Measurements from ENCODE around the gene NUB1.
A peak's percentile ranks its signal among the peaks of the same experiment; 100 is the strongest.

NUB1 gene

DNA sequence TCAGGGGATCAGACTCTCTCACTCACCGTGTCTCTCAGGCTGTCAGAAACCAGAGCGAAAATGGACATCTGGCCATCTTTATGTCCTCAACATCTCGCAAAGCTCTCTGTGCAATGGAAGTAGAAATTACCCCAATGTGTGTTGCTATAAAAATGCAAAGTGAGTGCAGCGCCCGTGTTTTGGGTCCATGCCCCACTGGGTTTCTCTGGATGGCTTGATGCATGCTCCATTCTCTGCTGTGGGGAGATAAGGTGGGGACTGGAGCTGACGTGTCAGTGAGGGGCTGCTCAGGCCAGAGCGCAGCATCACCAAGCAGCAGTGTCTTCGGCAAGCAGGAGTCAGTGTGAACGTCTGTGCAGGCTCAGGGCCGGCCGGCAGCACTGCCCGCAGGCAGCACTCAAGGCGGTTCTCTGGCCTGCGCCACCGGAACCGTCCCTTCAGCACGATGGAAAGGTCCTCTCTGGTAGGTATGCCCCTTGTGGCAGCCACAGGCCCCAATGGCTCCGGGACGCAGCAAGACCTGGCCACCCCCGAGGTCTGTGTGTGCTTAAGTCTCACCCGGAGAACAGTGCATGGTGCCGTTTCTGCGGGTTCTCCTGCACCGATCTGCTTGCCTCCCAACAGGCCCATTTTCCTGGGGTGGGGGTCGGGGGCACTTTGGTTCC is 38.1 kb downstream of the NUB1 start:
- no peak for DNase-seq

DNA sequence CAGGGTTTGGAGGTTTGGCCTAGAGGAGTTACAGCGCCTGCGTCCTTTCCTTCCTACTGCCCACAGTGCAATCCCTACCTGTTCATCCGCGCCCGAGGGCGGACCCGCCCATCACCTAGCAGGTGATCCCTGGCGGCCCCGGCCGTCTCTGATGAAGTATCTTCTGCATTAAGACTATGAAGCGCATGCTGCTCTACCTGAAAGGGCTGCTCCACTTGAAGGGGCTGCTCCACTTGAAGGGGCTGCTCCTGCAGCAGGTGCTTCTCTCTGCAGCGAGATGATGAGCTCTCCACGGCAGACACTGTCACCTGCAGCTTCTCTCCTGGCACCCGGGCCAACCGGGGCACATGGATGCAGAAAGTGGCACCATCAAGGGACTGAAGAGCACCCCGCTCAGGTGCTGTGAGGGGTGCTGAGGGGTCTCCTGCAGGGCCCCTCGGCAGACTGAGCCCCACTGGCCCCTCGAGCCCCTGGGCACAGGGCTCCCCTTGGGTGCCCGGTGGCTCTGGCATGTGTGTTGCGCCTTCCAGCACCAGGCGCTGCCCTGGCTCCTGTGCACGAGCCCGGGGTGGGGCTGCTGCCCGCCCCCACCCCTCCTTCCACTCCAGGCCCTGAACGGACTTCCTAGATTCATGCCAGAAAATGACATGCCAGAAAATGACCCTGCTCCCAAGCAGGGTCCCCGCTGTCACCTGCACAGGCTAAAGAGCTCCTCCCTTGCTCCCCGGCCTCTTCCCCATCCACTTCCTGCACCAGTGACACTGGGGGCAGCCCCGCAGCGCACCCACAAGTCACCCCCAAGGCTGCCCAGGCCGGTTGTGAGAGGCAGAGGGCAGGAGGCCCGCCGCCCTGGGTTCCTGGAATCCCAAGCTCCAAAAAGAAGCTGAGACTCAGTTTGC is 38.8 kb downstream of the NUB1 start:
- DNase-seq = no peak

DNA sequence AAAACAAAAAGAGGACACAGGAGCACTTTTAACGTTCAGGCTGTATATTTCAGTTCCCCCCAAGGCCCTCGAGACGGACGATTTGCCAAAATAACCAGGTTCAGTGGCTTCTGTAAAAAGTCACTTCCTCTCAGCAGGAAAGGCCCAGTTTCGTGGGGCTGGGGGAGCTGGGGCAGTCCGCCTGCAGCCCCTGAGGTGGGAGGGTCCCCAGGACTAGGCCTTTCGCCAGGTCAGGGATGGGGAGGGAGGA is 39.4 kb downstream of the NUB1 start:
- DNase-seq = no peak

DNA sequence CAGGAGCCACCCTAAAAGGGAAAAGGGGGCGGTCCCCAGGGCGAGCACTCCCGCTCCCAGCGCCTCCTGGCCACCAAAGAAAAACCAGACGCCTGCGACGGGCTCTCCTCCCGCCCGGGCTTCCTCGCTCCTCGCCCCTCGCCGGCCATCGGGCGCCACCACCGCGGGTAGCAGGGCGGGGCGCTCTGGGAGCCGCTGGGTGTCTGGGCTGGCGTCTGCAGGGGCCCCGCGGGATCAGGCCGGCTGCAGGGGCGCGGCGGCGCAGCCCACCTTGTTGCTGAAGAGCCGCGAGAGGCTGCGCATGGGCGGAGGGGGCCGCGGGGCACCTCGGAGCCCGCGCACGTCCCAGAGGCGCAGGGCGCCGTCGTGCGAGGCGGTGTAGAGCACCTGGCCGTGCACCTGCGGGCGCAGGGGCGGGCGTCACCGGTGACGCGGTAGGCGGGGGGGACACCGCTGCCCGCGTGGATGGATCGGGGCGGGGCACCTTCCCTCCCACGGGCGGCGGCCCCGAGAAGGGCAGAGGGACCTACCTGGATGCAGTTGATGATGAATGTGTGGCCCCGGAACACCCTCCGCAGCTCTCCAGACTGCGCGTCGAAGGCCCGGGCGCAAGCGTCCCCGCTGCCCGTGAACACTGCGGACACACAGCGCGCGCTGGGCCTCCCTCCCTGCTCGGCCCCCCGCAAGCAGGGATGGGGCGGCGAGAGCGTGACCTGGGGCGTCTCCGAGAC is 39.9 kb downstream of the NUB1 start:
- DNase-seq = no peak

DNA sequence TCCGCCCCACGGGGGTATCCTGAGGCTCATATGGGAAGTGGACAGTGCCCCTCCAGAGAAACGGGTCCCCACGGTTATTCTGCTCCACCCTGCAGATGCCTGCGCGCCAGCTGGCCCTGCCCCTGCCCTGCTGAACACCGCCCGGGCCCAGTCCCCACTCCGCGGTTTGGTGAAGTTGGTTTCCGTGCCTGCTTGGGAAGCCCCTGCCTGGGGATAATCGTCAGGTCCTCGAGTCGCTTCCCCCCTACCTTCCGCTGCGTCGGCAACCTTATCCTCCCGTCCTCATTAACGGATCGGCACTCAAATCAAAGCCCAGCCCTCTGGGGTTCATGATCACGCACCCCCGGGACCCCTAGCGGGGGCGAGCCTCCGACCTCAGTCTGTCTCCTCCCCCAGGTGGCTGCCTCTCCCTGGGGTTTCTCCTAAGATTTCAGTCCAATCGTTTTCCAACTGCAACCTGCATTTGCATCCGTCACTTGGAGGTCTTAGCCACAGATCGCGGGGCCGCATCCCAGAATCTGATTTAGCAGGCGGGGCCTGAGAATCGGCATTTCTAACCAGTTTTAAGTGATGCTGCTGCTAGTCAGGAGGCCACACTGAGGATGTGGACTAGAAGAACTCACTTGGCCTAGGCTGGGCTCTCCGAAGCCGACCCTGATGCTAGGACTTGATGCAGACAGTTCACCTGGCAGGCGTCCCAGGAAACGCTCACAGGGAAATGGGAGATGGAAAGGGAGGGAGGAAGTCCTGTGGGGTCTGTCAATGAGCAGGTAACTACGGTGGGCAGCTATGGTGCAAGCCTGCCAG is 40.7 kb downstream of the NUB1 start:
- no peak for DNase-seq

DNA sequence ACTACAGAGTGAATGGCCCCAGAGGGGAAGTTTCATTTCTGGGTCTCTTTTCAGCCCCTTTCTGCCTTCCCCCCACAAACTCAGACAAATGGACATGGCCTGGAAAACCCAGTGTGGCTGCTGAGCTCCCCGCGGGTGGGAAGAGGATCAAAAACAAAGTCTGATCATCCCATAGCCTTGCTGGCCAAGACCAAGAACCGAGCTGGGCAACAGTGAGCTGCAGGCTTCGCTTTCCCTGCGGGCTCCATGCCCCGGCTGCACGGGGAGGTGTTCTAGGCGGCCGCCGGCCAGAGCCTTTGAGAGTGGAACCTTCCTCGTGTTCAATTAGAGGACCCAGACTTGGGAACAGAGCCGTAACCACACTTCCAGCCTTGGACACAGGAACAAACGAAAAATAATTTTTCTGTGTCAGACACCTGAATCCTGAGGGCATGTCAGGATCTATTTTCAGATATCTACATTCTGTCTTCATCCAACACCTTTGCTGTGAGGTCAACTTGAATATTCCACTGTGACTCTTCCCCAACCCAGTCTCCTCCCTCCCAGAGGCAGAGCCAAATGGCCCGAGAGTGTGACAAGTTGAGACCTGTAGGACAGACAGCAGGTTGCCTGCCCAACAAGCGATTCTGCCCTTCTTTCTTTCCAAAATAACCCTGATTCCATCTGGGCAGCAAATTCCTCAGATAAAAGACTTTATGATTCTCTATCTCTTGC is 42.2 kb downstream of the NUB1 start:
- DNase-seq = peak in 1 of 2 experiments; percentile 48

DNA sequence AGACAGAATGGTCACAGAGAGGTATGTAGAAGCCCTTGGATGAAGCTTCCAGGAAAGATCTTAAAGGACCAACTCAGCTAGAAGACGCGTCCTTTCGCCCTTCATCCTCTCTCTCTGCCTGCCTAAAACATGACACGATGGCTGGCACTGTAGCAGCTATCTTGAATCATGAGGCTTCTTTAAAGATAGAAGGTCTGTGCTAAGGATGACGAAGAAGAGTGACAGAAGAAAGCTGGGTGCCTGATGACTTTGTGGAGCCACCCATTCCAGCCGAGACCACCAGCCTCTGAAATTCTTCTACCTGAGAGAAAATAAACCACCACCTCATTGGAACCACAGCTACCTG is 42.7 kb downstream of the NUB1 start:
- DNase-seq = no peak

DNA sequence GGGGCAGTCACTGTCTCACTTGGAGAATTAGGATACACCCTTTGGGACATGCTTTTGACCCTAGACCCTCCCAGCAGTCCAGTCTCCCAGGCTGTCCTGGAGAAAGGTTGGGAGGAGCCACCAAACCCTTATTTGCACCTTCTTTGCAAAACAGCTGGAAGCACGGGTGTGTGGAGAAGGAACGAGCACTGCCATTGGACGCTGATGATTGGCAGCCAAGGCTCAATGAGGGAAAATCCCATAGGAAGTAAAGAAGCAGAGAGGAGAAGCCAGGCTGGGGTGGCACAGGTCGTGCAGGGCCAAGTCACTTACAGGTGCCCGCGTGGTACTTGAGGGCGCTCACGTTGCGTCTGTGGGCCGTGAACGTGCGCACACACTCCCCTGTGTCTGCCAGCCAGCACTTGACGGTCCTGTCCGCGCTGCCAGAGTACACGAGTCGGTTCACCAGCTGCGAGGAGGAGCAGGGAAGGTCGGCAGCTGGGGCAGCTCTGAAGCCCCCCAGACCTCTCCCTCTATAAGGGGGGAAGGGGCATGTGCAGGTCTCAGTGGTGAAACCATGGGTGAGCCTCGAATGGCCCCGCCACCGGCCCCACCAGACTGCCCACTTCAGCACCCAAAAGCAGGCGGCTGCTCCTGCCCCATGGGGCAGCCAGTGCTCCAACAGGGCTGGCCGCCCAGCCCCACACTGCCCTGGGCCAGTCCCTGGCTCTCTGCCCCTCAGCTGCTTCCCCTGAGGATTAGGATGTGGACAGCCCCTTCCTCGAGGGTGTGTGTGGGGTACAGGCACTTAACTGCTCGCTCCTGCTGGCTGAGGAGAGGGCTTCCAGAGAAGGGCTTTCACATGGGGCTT is 43.4 kb downstream of the NUB1 start:
- DNase-seq = no peak

DNA sequence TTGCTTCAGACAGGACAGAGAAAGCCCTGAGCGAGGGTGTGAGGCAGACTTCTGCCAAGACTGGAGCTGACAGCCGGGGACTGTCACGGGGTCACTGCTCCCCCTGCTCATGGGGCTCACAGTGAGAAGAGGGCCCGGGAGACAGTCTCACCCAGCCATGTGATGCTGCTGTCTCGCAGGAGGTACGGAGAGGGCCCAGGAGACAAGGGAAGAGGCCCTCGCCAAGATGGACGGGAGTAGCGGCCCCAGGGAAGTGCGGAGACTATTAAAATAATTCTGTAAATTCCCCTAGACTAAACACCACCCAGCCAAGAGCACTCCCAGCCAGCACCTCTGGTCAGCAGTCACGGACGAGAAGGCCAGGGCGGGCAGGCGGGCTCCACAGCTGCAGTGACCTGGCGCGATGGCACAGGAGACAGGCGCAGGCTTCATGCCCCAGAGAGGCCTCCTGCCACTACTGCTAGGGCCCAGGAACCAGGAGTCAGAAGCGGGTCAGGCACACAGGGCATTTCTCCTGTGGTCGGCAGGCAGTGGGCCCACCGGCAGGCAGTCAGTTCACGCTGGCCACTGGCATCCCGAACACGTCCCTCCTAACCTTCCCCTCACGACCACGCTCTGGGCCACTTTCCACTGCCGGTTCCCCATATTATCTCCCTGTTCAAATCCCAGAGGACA is 44.2 kb downstream of the NUB1 start:
- DNase-seq = no peak

DNA sequence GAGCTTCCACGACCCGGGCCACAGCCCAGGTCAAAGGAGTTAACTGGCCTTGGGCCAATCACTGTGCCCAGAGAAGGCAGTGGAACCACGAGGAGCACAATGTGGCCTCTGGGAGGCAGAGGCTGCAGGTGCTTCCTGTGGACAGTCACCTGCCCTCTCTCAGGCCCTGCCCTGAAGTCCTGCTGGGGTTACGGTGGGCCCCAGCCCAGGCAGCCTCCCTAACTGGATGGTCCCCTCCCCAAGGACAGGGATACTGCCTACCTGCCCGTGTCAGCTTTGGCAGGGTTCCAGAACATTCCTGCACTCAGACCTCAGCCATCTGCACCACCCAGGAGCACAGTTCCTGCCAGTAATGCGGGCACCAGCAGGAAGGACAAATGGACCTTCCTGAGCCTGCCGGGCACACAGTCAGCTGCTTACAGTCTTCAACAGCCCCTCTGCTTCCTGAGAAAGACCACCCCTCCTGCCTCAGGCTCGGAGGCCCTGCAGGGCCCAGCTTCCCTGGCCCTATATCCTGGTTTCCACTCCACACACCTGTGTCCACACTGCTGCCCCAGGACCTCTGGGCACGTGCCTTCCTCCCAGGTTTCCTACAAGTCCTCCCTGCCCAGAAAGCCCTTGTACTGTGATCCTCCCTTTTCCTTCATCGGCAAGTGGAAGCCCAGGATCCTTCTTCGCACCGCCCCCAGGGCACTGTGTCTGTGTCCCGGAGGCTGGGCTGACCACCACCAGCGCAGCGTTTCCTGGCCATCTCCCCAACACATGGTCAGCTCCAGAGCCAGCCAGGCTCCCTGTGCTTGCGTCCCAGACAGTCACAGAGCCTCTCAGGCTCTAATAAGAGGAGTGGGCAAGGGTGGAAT is 44.9 kb downstream of the NUB1 start:
- DNase-seq = peak in 1 of 2 experiments; percentile 2

DNA sequence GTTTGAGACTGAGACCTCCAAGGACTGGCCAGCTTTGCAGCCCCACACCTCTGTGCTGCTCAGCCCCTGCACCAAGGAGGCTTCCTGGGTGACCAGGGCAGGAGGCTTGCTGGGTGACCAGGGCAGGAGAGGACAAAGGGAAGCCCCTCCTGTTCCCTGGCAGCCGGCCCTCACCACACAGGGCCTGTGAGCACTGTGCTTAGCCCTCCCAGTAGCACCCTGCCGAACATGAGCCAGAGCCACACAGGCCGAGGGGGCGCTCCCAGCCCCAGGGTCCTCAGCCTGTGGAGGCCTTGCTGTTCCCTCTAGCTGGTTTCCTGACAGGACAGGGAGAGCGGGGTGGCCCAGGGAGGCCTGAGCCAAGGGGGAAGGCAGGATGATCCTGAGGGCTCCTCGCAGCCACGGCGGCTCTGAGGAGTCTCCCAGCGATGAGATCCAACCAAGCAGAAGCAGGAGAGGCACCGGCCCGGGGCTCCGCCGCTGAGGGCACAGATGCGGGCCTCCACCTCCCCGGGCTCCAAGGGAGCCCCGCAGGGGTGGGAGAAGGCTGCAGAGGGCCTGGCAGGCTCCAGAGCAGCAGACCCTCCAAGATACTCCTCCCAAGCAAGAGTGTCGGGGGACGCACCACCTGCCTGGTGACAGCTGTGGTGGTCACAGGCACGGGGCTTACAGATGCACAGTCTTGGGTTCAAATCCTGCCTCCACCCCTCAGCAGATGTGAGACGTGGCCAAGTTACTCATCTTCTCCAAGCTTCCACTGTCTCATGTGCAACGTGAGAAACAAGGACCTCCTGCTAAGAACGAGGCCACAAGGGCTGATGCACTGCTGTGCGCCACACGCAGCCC is 45.8 kb downstream of the NUB1 start:
- no peak for DNase-seq

DNA sequence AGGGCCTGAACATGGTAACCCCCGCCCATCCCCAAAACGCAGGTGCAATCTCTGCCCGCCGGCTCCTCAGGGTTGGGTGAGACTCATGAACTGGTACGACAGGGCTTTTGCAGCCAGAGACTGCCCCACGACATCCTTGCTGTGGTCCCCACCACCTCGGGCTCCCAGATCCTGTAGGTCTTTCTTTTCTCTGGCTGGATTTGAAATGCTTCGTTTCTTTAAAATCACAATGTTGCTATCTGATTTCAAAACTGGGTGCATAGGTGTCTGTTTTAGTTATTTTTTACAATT is 46.3 kb downstream of the NUB1 start:
- DNase-seq = no peak

DNA sequence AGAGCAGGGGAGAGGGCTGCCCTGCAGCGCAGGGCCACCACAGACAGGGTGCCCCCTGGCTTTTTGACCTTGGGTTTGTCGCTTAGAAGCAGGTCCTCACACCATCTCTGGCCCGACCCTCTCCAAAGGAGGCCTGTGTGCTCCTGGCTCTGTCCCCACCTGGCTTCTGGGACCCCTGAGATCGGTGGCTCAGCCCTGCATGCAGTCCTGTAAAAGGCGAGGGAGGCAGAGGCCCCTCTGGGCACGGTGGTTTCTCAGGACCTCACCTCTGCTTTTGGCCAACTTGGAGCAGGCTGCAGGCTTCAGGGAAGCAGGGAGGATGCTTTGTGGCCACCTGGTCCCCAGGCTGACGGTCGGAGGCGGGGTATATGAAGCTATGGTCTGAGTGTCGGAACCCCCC is 46.8 kb downstream of the NUB1 start:
- DNase-seq = no peak

DNA sequence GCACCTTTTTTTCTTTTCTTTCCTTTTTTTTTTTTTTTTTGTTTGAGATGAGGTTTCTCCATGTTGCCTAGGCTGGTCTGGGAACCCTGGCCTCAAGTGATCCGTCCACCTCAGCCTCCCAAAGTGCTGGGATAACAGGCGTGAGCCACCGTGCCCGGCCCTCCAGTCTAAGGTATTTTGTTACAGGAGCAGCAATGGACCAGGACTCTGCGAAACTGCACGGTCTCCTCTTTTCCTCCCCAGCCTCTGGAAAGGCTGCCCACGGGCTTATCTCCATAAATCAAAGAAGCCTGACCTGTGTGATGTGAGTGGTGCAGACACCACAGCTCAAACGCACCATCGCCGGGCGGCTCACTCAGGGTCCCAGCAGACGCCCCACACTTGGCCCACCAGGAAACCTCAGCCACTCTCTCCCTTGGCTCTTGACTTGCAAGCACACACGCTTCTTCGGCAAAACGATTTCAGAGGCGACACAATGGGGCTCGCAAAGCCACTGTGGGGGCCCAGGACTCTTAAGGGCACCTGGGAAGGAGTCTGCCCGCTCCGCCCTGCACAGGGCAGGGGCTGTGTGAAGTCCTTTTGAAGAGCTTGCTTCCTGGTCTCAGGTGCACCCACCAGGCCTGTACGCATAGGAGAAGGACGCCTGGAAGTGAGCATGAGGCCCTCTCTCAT is 47.6 kb downstream of the NUB1 start:
- no peak for DNase-seq

DNA sequence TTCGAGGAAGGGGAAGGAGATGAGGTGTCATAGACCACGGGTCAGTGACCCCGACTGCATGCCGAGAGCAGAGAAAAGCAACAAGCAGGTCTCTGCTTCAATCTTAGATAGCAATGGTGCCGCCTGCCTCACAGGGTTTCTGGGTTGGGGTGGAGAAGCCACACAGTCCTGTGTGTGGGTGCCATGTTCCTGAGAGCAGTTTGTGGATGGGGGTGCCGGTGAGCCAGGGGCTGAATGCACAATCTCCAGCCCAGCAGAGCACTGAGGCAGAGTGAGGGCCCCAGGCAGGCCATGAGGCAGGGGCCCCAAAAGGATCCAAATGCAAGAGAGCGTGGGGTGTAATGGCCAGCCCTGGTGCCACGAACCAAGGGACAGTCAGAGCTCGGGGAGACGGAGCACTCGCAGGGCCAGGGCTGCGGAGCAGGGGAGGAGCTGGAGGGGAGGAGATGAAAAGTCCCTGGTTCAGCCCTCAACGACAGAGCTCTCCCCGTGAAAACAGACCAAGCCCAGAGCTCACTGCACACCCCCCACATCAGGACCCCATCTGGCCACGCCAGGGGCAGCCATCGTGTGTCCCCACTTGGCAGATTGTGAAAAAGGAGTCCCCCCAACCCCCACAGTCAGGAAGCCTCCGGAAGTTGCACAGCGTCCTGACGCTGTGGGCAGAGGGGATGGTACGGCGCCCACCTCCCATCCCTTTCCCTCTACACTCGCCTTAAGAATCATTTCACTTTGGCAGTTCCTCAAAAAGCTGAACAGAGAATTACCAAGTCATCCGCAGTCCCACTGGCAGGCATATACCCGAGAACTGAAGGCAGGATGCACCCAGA is 48.4 kb downstream of the NUB1 start:
- no peak for DNase-seq

DNA sequence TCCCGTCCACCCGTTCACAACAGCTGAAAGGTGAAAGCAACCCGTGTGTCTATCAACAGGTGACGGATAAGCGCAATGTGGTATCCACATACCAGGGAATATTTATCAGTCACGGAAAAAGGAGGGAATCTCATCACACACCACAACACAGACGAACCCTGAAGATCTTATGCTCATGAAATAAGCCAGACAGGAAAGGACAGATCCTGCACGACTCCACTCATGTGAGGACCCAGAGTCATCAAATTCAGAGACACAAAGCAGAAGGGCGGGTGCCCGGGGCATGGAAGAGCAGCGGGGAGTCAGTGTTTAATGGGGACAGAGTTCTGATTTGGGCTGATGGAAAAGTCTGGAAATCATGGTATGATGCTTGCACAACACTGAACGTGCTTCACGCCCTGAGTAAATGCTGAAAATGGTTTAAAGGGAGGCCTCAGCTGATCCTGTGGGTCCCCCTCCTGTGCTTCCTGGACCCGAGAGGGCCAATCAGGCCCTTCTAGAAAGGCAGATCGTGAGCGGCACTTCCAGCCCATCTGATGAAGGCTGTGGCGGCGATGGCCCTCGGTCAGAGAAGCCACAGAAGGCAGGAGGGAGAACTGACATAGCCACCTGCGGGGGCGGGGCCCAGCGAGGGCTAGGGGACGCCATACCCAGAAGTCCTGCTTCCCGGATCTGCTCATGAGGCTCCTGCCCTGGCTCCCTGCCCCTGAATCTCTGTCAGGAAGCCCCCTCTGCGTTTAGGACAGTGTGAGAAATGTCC is 49.2 kb downstream of the NUB1 start:
- DNase-seq = no peak

DNA sequence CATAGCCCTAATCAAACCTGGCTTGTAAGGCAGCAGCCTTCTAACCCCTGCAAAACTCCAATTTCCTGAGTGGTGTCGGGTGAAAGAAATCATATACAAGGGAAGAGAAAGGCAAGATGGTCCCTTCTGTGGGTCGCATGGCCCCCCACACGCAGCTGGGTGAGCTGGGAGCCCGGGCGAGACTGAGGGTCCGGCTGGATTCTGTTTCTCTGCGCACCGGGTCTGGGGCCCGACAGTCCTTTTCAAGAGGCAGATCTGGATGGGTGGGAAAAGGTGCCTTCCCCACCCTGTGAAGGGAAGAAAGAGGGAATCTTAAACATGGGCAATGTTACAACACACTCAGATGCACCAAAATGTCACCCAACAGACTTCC is 49.7 kb downstream of the NUB1 start:
- DNase-seq = no peak
